Activated CD8-positive, alpha-beta memory T cell treated with anti-CD3 and anti-CD28 coated beads, Interleukin-2, amount 10 ng/mL, durations not matched to agents 7 days and 5 days (primary cell): ENCODE measurements around the gene PRSS36. TPM values are rescaled to one million over a fixed set of nuclear protein-coding genes. Genes with fewer than 3 reads are reported as not detected.
"Not testable (repeated sequence)": the region's sequence is repeated elsewhere in the genome, so short reads cannot be mapped to it uniquely, and the experiment has no call there.

ENCODE experiments used
- ATAC-seq: fragments of 150-1000 bp; cut with Tn5 transposase; one replicate; pipeline ENCODE4 v1.10.0; 2021; ENCODE audit warnings: moderate library complexity
- CTCF ChIA-PET: fragments of 350-600 bp; sonication (Branson Sonifier 250); formaldehyde crosslinking; loops from one replicate; lab custom pipeline; 2021; ENCODE audit warnings: antibody characterized with exemption; lab: Charles Lee
- DNase-seq: peaks from one replicate; pipeline ENCODE4 v3.0.0-alpha.2; 2020
- H3K27ac Mint-ChIP-seq: one replicate; pipeline ENCODE4 v1.8.0; 2021; ENCODE audit warnings: mild to moderate bottlenecking, mixed read lengths
- H3K27me3 Mint-ChIP-seq: one replicate; pipeline ENCODE4 v1.8.0; 2021; ENCODE audit warnings: mixed read lengths
- H3K36me3 Mint-ChIP-seq: one replicate; pipeline ENCODE4 v1.8.0; 2021; ENCODE audit warnings: mild to moderate bottlenecking, mixed read lengths
- H3K4me1 Mint-ChIP-seq: one replicate; pipeline ENCODE4 v1.8.0; 2021; ENCODE audit warnings: mixed read lengths
- H3K4me3 Mint-ChIP-seq: one replicate; pipeline ENCODE4 v1.8.0; 2021; ENCODE audit warnings: mild to moderate bottlenecking, moderate library complexity, mixed read lengths
- H3K9me3 Mint-ChIP-seq: one replicate; pipeline ENCODE4 v1.8.0; 2022; ENCODE audit warnings: low read depth, mixed read lengths
- total RNA-seq, 2 experiments: library from RNA; stranded (reverse); gene quantifications; one replicate each; pipeline ENCODE4 v1.2.3, GENCODE V29; 2021

PRSS36 gene
- total RNA-seq = under 1 TPM; 0.59 to 0.96 TPM

GRCh38 chr16:31149894-31150890 is at the start of gene PRSS36:
TSS of gene PRSS36 (minus strand) at chr16:31150066. CDS start at chr16:31150035, 31 bp downstream.
- DNase-seq = no peak
- CTCF ChIA-PET = interaction anchor here (2.9 kb wide), 1 partner anchor 8 kb away, joined by 15 read pairs; no protein-coding TSS in a partner anchor
- H3K27ac Mint-ChIP-seq = no peak within 1 kb of the TSS

GRCh38 chr16:31199430-31200041 is 49.7 kb upstream of the PRSS36 start:
- Mint-ChIP-seq H3K27ac (peak overlapping the region; percentile 63), H3K27me3 (no peaks in the 10 kb centered on the region), H3K4me3 (peak overlapping the region; percentile 1), H3K9me3 (no peaks in the 10 kb centered on the region), H3K4me1 (peaks cover 66% of the 10 kb centered on the region), H3K36me3 (peaks cover 35% of the 10 kb centered on the region)
- CTCF ChIA-PET = interaction anchor here (1.6 to 3.9 kb wide), 3 partner anchors 184 to 246 kb away, joined by 4 to 31 read pairs (median 26); partner anchors contain the start of gene ZNF843
- ATAC-seq (no peak), DNase-seq (no peak)

More at GRCh38 chr16:31149894-31150890, at the start of gene PRSS36:
- no peak within 1 kb of the TSS for H3K4me3 Mint-ChIP-seq
- no peak for ATAC-seq
- H3K4me1 Mint-ChIP-seq = no peaks in the 10 kb centered on the region
- no peaks in the 10 kb centered on the region for H3K9me3 Mint-ChIP-seq
- H3K36me3 Mint-ChIP-seq = no peaks in the 10 kb centered on the region
- H3K27me3 Mint-ChIP-seq = peaks cover 10% of the 10 kb centered on the region

- Mint-ChIP-seq H3K27me3 (no peaks in the 10 kb centered on the region), H3K4me1 (peaks cover 63% of the 10 kb centered on the region), H3K27ac (peak overlapping the region; percentile 63), H3K36me3 (peaks cover 42% of the 10 kb centered on the region), H3K4me3 (no peak overlapping the region), H3K9me3 (no peaks in the 10 kb centered on the region)
- DNase-seq (no peak), ATAC-seq (no peak)
- CTCF ChIA-PET = interaction anchor here (1.0 to 1.6 kb wide), 6 partner anchors 18 to 247 kb away, joined by 3 to 4 read pairs (median 4); partner anchors contain the start of gene PYDC1
These were observed 48.5 kb upstream of the PRSS36 start for GRCh38 chr16:31198207-31198882.

DNA sequence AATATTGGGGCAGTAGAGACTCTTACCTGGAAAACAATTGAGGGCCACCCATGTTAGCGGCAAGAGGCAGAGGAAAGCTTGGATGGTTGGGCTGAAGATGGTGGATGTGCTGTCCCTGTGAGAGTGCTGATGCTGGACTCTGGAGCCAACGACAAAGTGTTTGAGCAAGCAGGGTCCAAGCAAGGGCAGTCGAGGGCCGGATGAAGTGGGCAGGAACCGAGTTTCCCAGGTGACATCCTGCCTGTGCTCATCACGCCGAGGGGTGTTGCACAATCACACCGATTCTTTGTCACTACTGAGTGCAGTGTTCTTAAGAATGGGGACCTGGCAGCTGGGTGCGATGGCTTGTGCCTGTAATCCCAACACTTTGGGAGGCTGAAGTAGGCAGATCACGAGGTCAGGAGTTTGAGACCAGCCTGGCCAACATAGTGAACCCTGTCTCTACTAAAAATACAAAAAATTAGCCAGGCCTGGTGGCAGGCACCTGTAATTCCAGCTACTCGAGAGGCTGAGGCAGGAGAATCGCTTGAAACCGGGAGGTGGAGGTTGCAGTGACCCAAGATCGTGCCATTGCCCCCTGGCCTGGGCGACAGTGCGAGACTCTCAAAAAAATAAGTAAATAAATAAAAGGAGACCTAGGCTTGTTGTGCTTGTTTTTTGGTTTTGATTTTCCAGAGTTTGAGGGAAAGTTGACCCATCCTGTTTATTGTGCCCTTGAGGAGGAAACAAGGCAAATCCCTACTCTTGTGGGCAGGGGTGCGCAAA is 46.6 kb upstream of the PRSS36 start:
- ATAC-seq = no peak
- no peak overlapping the region for H3K27ac Mint-ChIP-seq
- DNase-seq = no peak
- CTCF ChIA-PET = interaction anchor here (0.5 kb wide), 1 partner anchor 80 kb away, joined by 3 read pairs; no protein-coding TSS in a partner anchor
- H3K4me3 Mint-ChIP-seq = no peak overlapping the region
- H3K4me1 Mint-ChIP-seq = peaks cover 66% of the 10 kb centered on the region
- no peaks in the 10 kb centered on the region for H3K9me3 Mint-ChIP-seq
- no peaks in the 10 kb centered on the region for H3K27me3 Mint-ChIP-seq
- peaks cover 56% of the 10 kb centered on the region for H3K36me3 Mint-ChIP-seq

GRCh38 chr16:31195861-31196260 is 46.0 kb upstream of the PRSS36 start:
- CTCF ChIA-PET, H3K27me3 Mint-ChIP-seq, H3K9me3 Mint-ChIP-seq, H3K4me3 Mint-ChIP-seq, DNase-seq, ATAC-seq, H3K27ac Mint-ChIP-seq: not testable (repeated sequence)
- Mint-ChIP-seq H3K36me3 (peaks cover 59% of the 10 kb centered on the region), H3K4me1 (peaks cover 63% of the 10 kb centered on the region)

DNA sequence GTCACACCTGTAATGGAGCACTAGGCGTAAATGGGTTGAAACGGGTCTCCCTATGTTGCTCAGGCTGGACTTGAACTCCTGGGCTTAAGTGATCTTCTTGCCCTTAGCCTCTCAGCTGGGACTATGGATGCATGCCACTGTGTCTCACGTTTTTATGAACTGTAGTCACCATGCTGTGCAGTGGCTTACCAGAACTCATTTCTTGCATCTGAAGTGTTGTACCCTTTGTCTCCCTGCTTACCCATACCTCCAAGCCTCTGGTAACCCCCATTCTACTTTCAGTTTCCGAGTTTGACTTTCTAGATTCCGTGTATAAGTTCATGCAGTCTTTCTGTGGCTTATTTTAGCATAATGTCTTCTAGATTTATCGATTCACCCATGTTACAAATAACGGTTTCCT is 45.0 kb upstream of the PRSS36 start:
- Mint-ChIP-seq H3K27me3 (no peaks in the 10 kb centered on the region), H3K27ac (peak overlapping the region; percentile 39)
- CTCF ChIA-PET = no interaction called here

DNA sequence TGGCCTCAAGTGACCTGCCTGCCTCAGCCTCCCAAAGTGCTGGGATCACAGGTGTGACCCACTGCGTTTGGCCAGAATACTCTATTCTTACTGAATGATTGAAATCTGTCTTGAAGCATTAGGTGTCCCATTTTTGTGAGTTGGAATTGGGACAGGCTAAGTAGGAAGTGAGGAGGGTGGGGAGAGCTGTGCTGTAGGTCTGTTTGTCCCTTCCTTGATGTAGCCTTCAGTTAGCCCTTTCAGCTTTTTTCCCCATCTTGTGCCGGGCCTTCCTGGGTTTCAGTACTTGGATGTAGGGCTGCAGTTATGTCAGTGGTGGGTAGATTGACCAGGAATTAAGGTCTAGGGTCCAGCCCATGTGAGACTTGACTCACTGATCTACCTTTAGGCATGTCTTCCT is 44.0 kb upstream of the PRSS36 start:
- ATAC-seq (no peak), DNase-seq (no peak)
- CTCF ChIA-PET = no interaction called here
- no peaks in the 10 kb centered on the region for H3K27me3 Mint-ChIP-seq
- H3K4me3 Mint-ChIP-seq = no peak overlapping the region
- H3K36me3 Mint-ChIP-seq = peaks cover 68% of the 10 kb centered on the region
- H3K9me3 Mint-ChIP-seq = no peaks in the 10 kb centered on the region
- no peak overlapping the region for H3K27ac Mint-ChIP-seq
- peaks cover 62% of the 10 kb centered on the region for H3K4me1 Mint-ChIP-seq

More for the DNA sequence above, 45.0 kb upstream of the PRSS36 start:
- Mint-ChIP-seq H3K9me3 (no peaks in the 10 kb centered on the region), H3K4me3 (no peak overlapping the region), H3K36me3 (peaks cover 66% of the 10 kb centered on the region), H3K4me1 (peaks cover 63% of the 10 kb centered on the region)
- DNase-seq = no peak
- ATAC-seq = no peak

GRCh38 chr16:31192856-31193642 is 43.2 kb upstream of the PRSS36 start:
- Mint-ChIP-seq H3K27me3 (no peaks in the 10 kb centered on the region), H3K27ac (peak overlapping the region; percentile 37), H3K4me1 (peaks cover 62% of the 10 kb centered on the region), H3K9me3 (no peaks in the 10 kb centered on the region), H3K36me3 (peaks cover 76% of the 10 kb centered on the region), H3K4me3 (no peak overlapping the region)
- ATAC-seq (no peak), DNase-seq (no peak)
- CTCF ChIA-PET = no interaction called here

GRCh38 chr16:31191697-31192428 is 42.0 kb upstream of the PRSS36 start:
- H3K27me3 Mint-ChIP-seq = no peaks in the 10 kb centered on the region
- no peaks in the 10 kb centered on the region for H3K9me3 Mint-ChIP-seq
- H3K27ac Mint-ChIP-seq = peak overlapping the region; percentile 58
- no peak overlapping the region for H3K4me3 Mint-ChIP-seq
- peaks cover 67% of the 10 kb centered on the region for H3K4me1 Mint-ChIP-seq
- H3K36me3 Mint-ChIP-seq = peaks cover 87% of the 10 kb centered on the region
- DNase-seq (no peak), ATAC-seq (no peak)
- CTCF ChIA-PET = interaction anchor here (0.8 kb wide), 1 partner anchor 9 kb away, joined by 3 read pairs; no protein-coding TSS in a partner anchor

DNA sequence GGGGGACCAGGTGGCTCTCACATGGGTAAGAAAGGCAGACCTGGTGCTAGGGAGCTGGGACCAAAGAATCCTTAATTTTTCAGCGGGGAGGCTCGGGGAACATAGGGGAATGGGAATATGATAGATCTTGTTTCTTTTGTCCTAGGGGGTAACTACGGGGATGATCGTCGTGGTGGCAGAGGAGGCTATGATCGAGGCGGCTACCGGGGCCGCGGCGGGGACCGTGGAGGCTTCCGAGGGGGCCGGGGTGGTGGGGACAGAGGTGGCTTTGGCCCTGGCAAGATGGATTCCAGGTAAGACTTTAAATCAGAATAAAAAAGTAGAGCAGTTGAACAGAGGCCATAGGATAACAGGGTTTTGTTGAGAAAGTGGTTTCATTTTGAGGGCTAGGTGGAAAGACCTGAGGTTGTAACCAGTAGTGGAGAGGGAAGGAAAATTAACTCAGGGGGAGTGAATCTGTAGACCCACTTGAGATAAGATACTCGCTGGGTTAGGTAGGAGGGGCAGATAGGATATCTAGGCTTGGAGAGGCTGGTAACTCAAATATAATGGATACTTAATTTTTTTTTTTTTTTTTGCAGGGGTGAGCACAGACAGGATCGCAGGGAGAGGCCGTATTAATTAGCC is 41.1 kb upstream of the PRSS36 start:
- Mint-ChIP-seq H3K27ac (no peak overlapping the region), H3K36me3 (peaks cover 87% of the 10 kb centered on the region), H3K27me3 (no peaks in the 10 kb centered on the region), H3K4me1 (peaks cover 70% of the 10 kb centered on the region), H3K9me3 (no peaks in the 10 kb centered on the region), H3K4me3 (no peak overlapping the region)
- CTCF ChIA-PET = interaction anchor here (0.7 to 1.5 kb wide), 2 partner anchors 25 to 143 kb away, joined by 3 read pairs; no protein-coding TSS in a partner anchor
- DNase-seq (no peak), ATAC-seq (no peak)

GRCh38 chr16:31190061-31190460 is 40.2 kb upstream of the PRSS36 start:
- Mint-ChIP-seq H3K36me3 (peaks cover 92% of the 10 kb centered on the region), H3K4me3 (no peak overlapping the region), H3K27me3 (no peaks in the 10 kb centered on the region), H3K4me1 (peaks cover 78% of the 10 kb centered on the region), H3K27ac (no peak overlapping the region), H3K9me3 (no peaks in the 10 kb centered on the region)
- DNase-seq (no peak), ATAC-seq (no peak)
- CTCF ChIA-PET = interaction anchor here (1.5 kb wide), 1 partner anchor 26 kb away, joined by 3 read pairs; no protein-coding TSS in a partner anchor
